GM10847 (cell line): ENCODE results near the gene PDE3A.

ENCODE experiments used
- POLR2A ChIP-seq: IDR thresholded peaks from 2 replicates; pipeline ENCODE4 v1.6.1; 2011; ENCODE audit not compliant: insufficient read length; ENCODE audit errors: extremely low read depth

Gene PDE3A

GRCh38 chr12:20443255-20443654, 74.9 kb downstream of the PDE3A start:
- no peak for TF ChIP-seq POLR2A

- no peak for TF ChIP-seq POLR2A
Measured at GRCh38 chr12:20443792-20444191, 75.5 kb downstream of the PDE3A start.

GRCh38 chr12:20444595-20445170, 76.3 kb downstream of the PDE3A start:
- no peak for TF ChIP-seq POLR2A

- TF ChIP-seq POLR2A, result no peak
Measured at GRCh38 chr12:20445687-20446086, 77.3 kb downstream of the PDE3A start.

GRCh38 chr12:20446836-20447235, 78.5 kb downstream of the PDE3A start:
- TF ChIP-seq POLR2A, result no peak

GRCh38 chr12:20448781-20449180, 80.4 kb downstream of the PDE3A start:
- TF ChIP-seq POLR2A, result no peak

- TF ChIP-seq POLR2A, result no peak
Measured at GRCh38 chr12:20450591-20451180, 82.3 kb downstream of the PDE3A start.

GRCh38 chr12:20451761-20452160, 83.4 kb downstream of the PDE3A start:
- no peak for TF ChIP-seq POLR2A

GRCh38 chr12:20452496-20453010, 84.2 kb downstream of the PDE3A start:
- no peak for TF ChIP-seq POLR2A

- no peak for TF ChIP-seq POLR2A
Measured at GRCh38 chr12:20453756-20454310, 85.5 kb downstream of the PDE3A start.

GRCh38 chr12:20455001-20455706, 86.8 kb downstream of the PDE3A start:
- TF ChIP-seq POLR2A, result no peak

- no peak for TF ChIP-seq POLR2A
Measured at GRCh38 chr12:20457582-20457981, 89.2 kb downstream of the PDE3A start.

- no peak for TF ChIP-seq POLR2A
Measured at GRCh38 chr12:20458011-20458410, 89.7 kb downstream of the PDE3A start.

GRCh38 chr12:20459920-20460319, 91.6 kb downstream of the PDE3A start:
- TF ChIP-seq POLR2A, result no peak

- no peak for TF ChIP-seq POLR2A
Measured at GRCh38 chr12:20460956-20461355, 92.6 kb downstream of the PDE3A start.

GRCh38 chr12:20463913-20464524, 95.7 kb downstream of the PDE3A start:
- TF ChIP-seq POLR2A, result no peak
